ENCODE data around the gene SASH1.

The SASH1 gene

DNA sequence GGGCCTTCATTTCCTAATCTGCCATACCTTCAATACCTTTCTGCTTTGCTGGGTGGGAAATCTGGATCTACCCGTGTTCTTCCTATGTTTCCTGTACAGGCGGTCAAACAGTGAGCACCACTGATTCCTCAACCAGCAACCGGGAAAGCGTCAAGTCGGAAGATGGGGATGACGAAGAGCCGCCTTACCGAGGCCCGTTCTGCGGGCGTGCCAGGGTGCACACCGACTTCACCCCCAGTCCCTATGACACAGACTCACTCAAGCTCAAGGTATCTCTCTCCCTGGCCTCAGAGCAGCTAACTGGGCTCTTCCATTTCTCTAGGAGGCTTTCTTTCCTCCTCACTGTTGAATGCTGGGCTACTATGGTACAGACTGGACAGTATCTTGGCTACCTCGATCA lies 190.1 kb downstream of the SASH1 start:
- Histone ChIP-seq H3K27ac (ENCODE audit: low read depth, low read length) (no peak overlapping the region), H3K79me2 (ENCODE audit: control insufficient read depth, low read length) (no peaks in the 10 kb centered on the region), H3K4me3 (ENCODE audit: low read length) (no peak overlapping the region), H3K27me3 (ENCODE audit: control insufficient read depth, low read length) (no peaks in the 10 kb centered on the region), H3F3A (ENCODE audit: control insufficient read depth, insufficient read depth) (no peaks in the 10 kb centered on the region), H4K20me1 (ENCODE audit: control insufficient read depth, insufficient read depth, low read depth, low read length) (no peaks in the 10 kb centered on the region), H3K9me2 (replicated peaks; ENCODE audit: control insufficient read depth, low read length) (no peaks in the 10 kb centered on the region), H3K36me3 (ENCODE audit: control insufficient read depth, low read length) (no peaks in the 10 kb centered on the region), H3K4me2 (ENCODE audit: low read length) (no peak overlapping the region), H3K4me1 (ENCODE audit: control insufficient read depth, low read length) (peaks cover 5% of the 10 kb centered on the region; the same call in 1 of the 2 replicates), H3K9me3 (ENCODE audit: control insufficient read depth, insufficient read depth, low read length) (no peaks in the 10 kb centered on the region)
- no peak for TF ChIP-seq EZH2phosphoT487 (IDR thresholded peaks at IDR 0.05; ENCODE audit: borderline replicate concordance, low read length)
- TF ChIP-seq, protein P1, sequence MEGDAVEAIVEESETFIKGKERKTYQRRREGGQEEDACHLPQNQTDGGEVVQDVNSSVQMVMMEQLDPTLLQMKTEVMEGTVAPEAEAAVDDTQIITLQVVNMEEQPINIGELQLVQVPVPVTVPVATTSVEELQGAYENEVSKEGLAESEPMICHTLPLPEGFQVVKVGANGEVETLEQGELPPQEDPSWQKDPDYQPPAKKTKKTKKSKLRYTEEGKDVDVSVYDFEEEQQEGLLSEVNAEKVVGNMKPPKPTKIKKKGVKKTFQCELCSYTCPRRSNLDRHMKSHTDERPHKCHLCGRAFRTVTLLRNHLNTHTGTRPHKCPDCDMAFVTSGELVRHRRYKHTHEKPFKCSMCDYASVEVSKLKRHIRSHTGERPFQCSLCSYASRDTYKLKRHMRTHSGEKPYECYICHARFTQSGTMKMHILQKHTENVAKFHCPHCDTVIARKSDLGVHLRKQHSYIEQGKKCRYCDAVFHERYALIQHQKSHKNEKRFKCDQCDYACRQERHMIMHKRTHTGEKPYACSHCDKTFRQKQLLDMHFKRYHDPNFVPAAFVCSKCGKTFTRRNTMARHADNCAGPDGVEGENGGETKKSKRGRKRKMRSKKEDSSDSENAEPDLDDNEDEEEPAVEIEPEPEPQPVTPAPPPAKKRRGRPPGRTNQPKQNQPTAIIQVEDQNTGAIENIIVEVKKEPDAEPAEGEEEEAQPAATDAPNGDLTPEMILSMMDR (IDR thresholded peaks at IDR 0.05; ENCODE audit: low read depth, low read length, poor library complexity, severe bottlenecking), result no peak

- no peaks in the 10 kb centered on the region for H3K79me2 ChIP-seq (ENCODE audit: control insufficient read depth, low read length)
- H3F3A ChIP-seq (ENCODE audit: control insufficient read depth, insufficient read depth), result no peaks in the 10 kb centered on the region
- no peak overlapping the region for H3K27ac ChIP-seq (ENCODE audit: low read depth, low read length)
- H4K20me1 ChIP-seq (ENCODE audit: control insufficient read depth, insufficient read depth, low read depth, low read length), result no peaks in the 10 kb centered on the region
- H3K27me3 ChIP-seq (ENCODE audit: control insufficient read depth, low read length), result no peaks in the 10 kb centered on the region
- no peak overlapping the region for H3K4me2 ChIP-seq (ENCODE audit: low read length)
- H3K36me3 ChIP-seq (ENCODE audit: control insufficient read depth, low read length), result no peaks in the 10 kb centered on the region
- H3K4me3 ChIP-seq (ENCODE audit: low read length), result no peak overlapping the region
- H3K4me1 ChIP-seq (ENCODE audit: control insufficient read depth, low read length), result peaks cover 5% of the 10 kb centered on the region; the same call in 1 of the 2 replicates
- no peaks in the 10 kb centered on the region for H3K9me3 ChIP-seq (ENCODE audit: control insufficient read depth, insufficient read depth, low read length)
- TF ChIP-seq, protein P1 (IDR thresholded peaks at IDR 0.05; ENCODE audit: low read depth, low read length, poor library complexity, severe bottlenecking), result no peak
- TF ChIP-seq EZH2phosphoT487 (IDR thresholded peaks at IDR 0.05; ENCODE audit: borderline replicate concordance, low read length), result no peak
- no peaks in the 10 kb centered on the region for H3K9me2 ChIP-seq (replicated peaks; ENCODE audit: control insufficient read depth, low read length)
Measured at GRCh38 chr6:148533309-148534107, 190.9 kb downstream of the SASH1 start.

- Histone ChIP-seq H3K4me3 (ENCODE audit: low read length) (no peak overlapping the region), H3K9me2 (replicated peaks; ENCODE audit: control insufficient read depth, low read length) (no peaks in the 10 kb centered on the region), H3K27ac (ENCODE audit: low read depth, low read length) (no peak overlapping the region), H4K20me1 (ENCODE audit: control insufficient read depth, insufficient read depth, low read depth, low read length) (no peaks in the 10 kb centered on the region), H3F3A (ENCODE audit: control insufficient read depth, insufficient read depth) (no peaks in the 10 kb centered on the region), H3K36me3 (ENCODE audit: control insufficient read depth, low read length) (no peaks in the 10 kb centered on the region), H3K27me3 (ENCODE audit: control insufficient read depth, low read length) (no peaks in the 10 kb centered on the region), H3K4me2 (ENCODE audit: low read length) (no peak overlapping the region), H3K79me2 (ENCODE audit: control insufficient read depth, low read length) (no peaks in the 10 kb centered on the region), H3K9me3 (ENCODE audit: control insufficient read depth, insufficient read depth, low read length) (no peaks in the 10 kb centered on the region), H3K4me1 (ENCODE audit: control insufficient read depth, low read length) (peaks cover 5% of the 10 kb centered on the region; the same call in 1 of the 2 replicates)
- TF ChIP-seq, protein P1 (IDR thresholded peaks at IDR 0.05; ENCODE audit: low read depth, low read length, poor library complexity, severe bottlenecking), result no peak
- TF ChIP-seq EZH2phosphoT487 (IDR thresholded peaks at IDR 0.05; ENCODE audit: borderline replicate concordance, low read length), result no peak
Measured at GRCh38 chr6:148534871-148535270, 192.2 kb downstream of the SASH1 start.

Measured in DOHH2 (cell line).